Epithelial cell of proximal tubule (primary cell): Measurements from ENCODE around the gene TANGO6. TPM values are rescaled to one million over a fixed set of nuclear protein-coding genes. Genes with fewer than 3 reads are reported as not detected.
A peak's percentile ranks its signal among the peaks of the same experiment; 100 is the strongest.

Source experiments
- DNase-seq: peaks from one replicate; pipeline ENCODE4 v3.0.0-alpha.2; 2011; ENCODE audit warnings: low read depth
- H3K4me3 ChIP-seq: 2 replicates; pipeline ENCODE4 v1.5.1; 2011; ENCODE audit warnings: low read depth, mild to moderate bottlenecking, low read length
- CTCF ChIP-seq: conservative IDR thresholded peaks from 2 replicates; pipeline ENCODE4 v1.5.1; 2012; ENCODE audit warnings: low read depth, mild to moderate bottlenecking, low read length
- total RNA-seq: library from RNA; depleted of rRNA; stranded (reverse); fragments of >200 nt; gene quantifications from 2 replicates; pipeline ENCODE4 v1.2.3, GENCODE V29; 2015

TANGO6 gene
- total RNA-seq, 1 donor from 2014 or later: 20.0 TPM

- no peak for TF ChIP-seq CTCF
- H3K4me3 ChIP-seq: peak overlapping the region; percentile 29
- no peak for DNase-seq
Observed at GRCh38 chr16:69100071-69100691, 256.9 kb downstream of the TANGO6 start.

GRCh38 chr16:69105501-69106361, 262.4 kb downstream of the TANGO6 start, which contains the start of gene HAS3:
TSS of gene HAS3 (plus strand) at chr16:69105653. CDS start at chr16:69109396, 3,743 bp downstream.
- TF ChIP-seq CTCF: peak; percentile 66
- peak; percentile 52 for DNase-seq

GRCh38 chr16:69106491-69107315, 263.4 kb downstream of the TANGO6 start:
- no peak for DNase-seq
- no peak for TF ChIP-seq CTCF
- H3K4me3 ChIP-seq: peak overlapping the region; percentile 88

More at GRCh38 chr16:69105501-69106361, 262.4 kb downstream of the TANGO6 start, which contains the start of gene HAS3:
- peak within 1 kb of the TSS; percentile 88 for H3K4me3 ChIP-seq

GRCh38 chr16:69107316-69107962, 264.1 kb downstream of the TANGO6 start:
- TF ChIP-seq CTCF: no peak
- peak overlapping the region; percentile 88 for H3K4me3 ChIP-seq
- no peak for DNase-seq

GRCh38 chr16:69108064-69108904, 265.0 kb downstream of the TANGO6 start:
- DNase-seq: no peak
- no peak for TF ChIP-seq CTCF
- H3K4me3 ChIP-seq: peak overlapping the region; percentile 88
